K562 (cell line): Measurements from ENCODE around the gene TNPO3. TPM values are rescaled to one million over a fixed set of nuclear protein-coding genes. Genes with fewer than 3 reads are reported as not detected.

Experiments
- BCL6 ChIP-seq: fragments of 250-450 bp; sonication (Bioruptor Pico); IDR thresholded peaks from 2 replicates; pipeline ENCODE4 v1.4.0; 2020
- BMI1 ChIP-seq: fragments of 150-350 bp; IDR thresholded peaks from 2 replicates; pipeline ENCODE4 v1.6.1; 2014; ENCODE audit warnings: low read length
- CEBPB ChIP-seq: fragments of 450-650 bp; IDR thresholded peaks from 2 replicates; pipeline ENCODE4 v1.6.1; 2016; ENCODE audit warnings: missing genetic modification characterization, missing compliant biosample characterization
- CREB1 ChIP-seq, 2 experiments: sonication (generic) in 1 of 2; formaldehyde crosslinking in 1 of 2; IDR thresholded peaks; 2 replicates each; pipeline versions ENCODE4 v1.6.1 to v1.8.0; 2012 to 2022; ENCODE audit warnings: inconsistent platforms in 1 of 2, mild to moderate bottlenecking in 1 of 2, missing genetic modification reagents in 1 of 2, moderate library complexity in 1 of 2
- ERF ChIP-seq: fragments of 450-650 bp; formaldehyde crosslinking; IDR thresholded peaks from 2 replicates; pipeline ENCODE4 v1.4.0; 2020; ENCODE audit warnings: mild to moderate bottlenecking, mixed read lengths
- HDAC1 ChIP-seq, 2 experiments: fragments of 450-650 bp; IDR thresholded peaks; 2 replicates each; pipeline ENCODE4 v1.6.1; 2016 to 2017; ENCODE audit warnings: inconsistent platforms in 1 of 2, mild to moderate bottlenecking in 1 of 2, moderate library complexity in 1 of 2
- HDAC3 ChIP-seq: fragments of 450-650 bp; IDR thresholded peaks from 2 replicates; pipeline ENCODE4 v1.6.1; 2018; ENCODE audit warnings: borderline replicate concordance, mild to moderate bottlenecking, moderate library complexity; ENCODE audit not compliant: partially characterized antibody
- L3MBTL2 ChIP-seq: fragments of 450-650 bp; IDR thresholded peaks from 2 replicates; pipeline ENCODE4 v1.6.1; 2016; ENCODE audit warnings: mild to moderate bottlenecking, moderate library complexity
- MCM3 ChIP-seq: fragments of 450-650 bp; IDR thresholded peaks from 2 replicates; pipeline ENCODE4 v1.6.1; 2016
- NBN ChIP-seq: fragments of 450-650 bp; IDR thresholded peaks from 2 replicates; pipeline ENCODE4 v1.6.1; 2016; ENCODE audit warnings: low read depth, mild to moderate bottlenecking
- POLR2H ChIP-seq: IDR thresholded peaks from 2 replicates; pipeline ENCODE4 v1.6.1; 2016; ENCODE audit warnings: missing genetic modification characterization, low read depth, mild to moderate bottlenecking, control low read depth, missing compliant biosample characterization, moderate library complexity
- PTRF ChIP-seq: fragments of 450-650 bp; IDR thresholded peaks from 2 replicates; pipeline ENCODE4 v1.6.1; 2016; ENCODE audit warnings: mild to moderate bottlenecking, missing genetic modification characterization, missing compliant biosample characterization
- SIN3A ChIP-seq, 2 experiments: fragments of 150-350 bp in 1 of 2; IDR thresholded peaks; 2 replicates each; pipeline ENCODE4 v1.6.1; 2011 to 2016; ENCODE audit warnings: borderline replicate concordance in 2 of 2, low read depth in 2 of 2, low read length in 2 of 2, mild to moderate bottlenecking in 2 of 2, moderate library complexity in 2 of 2; ENCODE audit not compliant: control insufficient read depth in 1 of 2
- SUPT5H ChIP-seq: fragments of 450-650 bp; IDR thresholded peaks from 2 replicates; pipeline ENCODE4 v1.6.1; 2016
- TEAD2 ChIP-seq: fragments of 450-650 bp; IDR thresholded peaks from 2 replicates; pipeline ENCODE4 v1.6.1; 2016; ENCODE audit warnings: missing genetic modification characterization, control low read depth, missing compliant biosample characterization
- ZBTB33 ChIP-seq: sonication (generic); formaldehyde crosslinking; IDR thresholded peaks from 2 replicates; pipeline ENCODE4 v1.8.1; 2023; ENCODE audit warnings: mild to moderate bottlenecking, missing genetic modification reagents
- ZFP30 ChIP-seq: fragments of 250-450 bp; sonication (Bioruptor Pico); IDR thresholded peaks from 2 replicates; pipeline ENCODE4 v1.8.0; 2022; ENCODE audit warnings: moderate library complexity, mild to moderate bottlenecking, inconsistent platforms, borderline replicate concordance
- ZFX ChIP-seq: sonication (generic); formaldehyde crosslinking; IDR thresholded peaks from 2 replicates; pipeline ENCODE4 v1.8.0; 2022; ENCODE audit warnings: mild to moderate bottlenecking, missing genetic modification reagents, moderate library complexity
- ZNF311 ChIP-seq: fragments of 250-450 bp; sonication (Bioruptor Pico); IDR thresholded peaks from 2 replicates; pipeline ENCODE4 v1.4.0; 2020; ENCODE audit warnings: mild to moderate bottlenecking, moderate library complexity
- ZNF347 ChIP-seq: fragments of 450-650 bp; formaldehyde crosslinking; IDR thresholded peaks from 2 replicates; pipeline ENCODE4 v1.4.0; 2020; ENCODE audit warnings: low read depth, mild to moderate bottlenecking, moderate library complexity
- polyA plus RNA-seq, 8 experiments: library from polyadenylated mRNA; depleted of rRNA in 4 of 8; stranded (reverse) in 5 of 8; unstranded in 3 of 8; fragments of >200 nt; fragmentation: Nextera tagmentation in 2 of 8; fragmentation: Illumina TruSeq in 1 of 8; extraction: Ambion mirVana in 2 of 8; extraction: Trizol in 1 of 8; gene quantifications; 2 replicates each; pipeline versions ENCODE4 v1.2.1 to v1.2.3, GENCODE V29; 2011 to 2014; ENCODE audit warnings: inconsistent platforms in 1 of 8, missing spikeins in 1 of 8
- total RNA-seq, 7 experiments: library from RNA; depleted of rRNA in 6 of 7; stranded (reverse); fragments of >200 nt in 6 of 7; fragmentation: Illumina TruSeq in 2 of 7; extraction: Trizol in 2 of 7; gene quantifications; 2 replicates each; pipeline versions ENCODE4 v1.2.1 to v1.2.3, GENCODE V29; 2011 to 2021; ENCODE audit warnings: low replicate concordance in 1 of 7
- TF ChIP-seq, protein P1 (sequence below): fragments of 150-350 bp; IDR thresholded peaks from 2 replicates; pipeline ENCODE4 v1.6.1; 2014; ENCODE audit warnings: low read depth, mild to moderate bottlenecking, low read length, borderline replicate concordance
- TF ChIP-seq, protein P2 (sequence below): fragments of 450-650 bp; formaldehyde crosslinking; IDR thresholded peaks from 2 replicates; pipeline ENCODE4 v1.4.0; 2020; ENCODE audit warnings: mild to moderate bottlenecking, moderate library complexity

TNPO3 gene
- total and polyA plus RNA-seq, 9 of the 15 experiments (the other 6 are each of a cell fraction or from before 2014, with no cell fraction given), result 35.8 to 125 (median 110) TPM

GRCh38 chr7:129067943-129068548, 13.1 kb upstream of the TNPO3 start (continued):
- no peak for TF ChIP-seq CREB1 (IDR thresholded peaks at IDR 0.05)
- TF ChIP-seq CREB1 (CRISPR knock-in tag; IDR thresholded peaks at IDR 0.05), result no peak
- TF ChIP-seq, protein P1, sequence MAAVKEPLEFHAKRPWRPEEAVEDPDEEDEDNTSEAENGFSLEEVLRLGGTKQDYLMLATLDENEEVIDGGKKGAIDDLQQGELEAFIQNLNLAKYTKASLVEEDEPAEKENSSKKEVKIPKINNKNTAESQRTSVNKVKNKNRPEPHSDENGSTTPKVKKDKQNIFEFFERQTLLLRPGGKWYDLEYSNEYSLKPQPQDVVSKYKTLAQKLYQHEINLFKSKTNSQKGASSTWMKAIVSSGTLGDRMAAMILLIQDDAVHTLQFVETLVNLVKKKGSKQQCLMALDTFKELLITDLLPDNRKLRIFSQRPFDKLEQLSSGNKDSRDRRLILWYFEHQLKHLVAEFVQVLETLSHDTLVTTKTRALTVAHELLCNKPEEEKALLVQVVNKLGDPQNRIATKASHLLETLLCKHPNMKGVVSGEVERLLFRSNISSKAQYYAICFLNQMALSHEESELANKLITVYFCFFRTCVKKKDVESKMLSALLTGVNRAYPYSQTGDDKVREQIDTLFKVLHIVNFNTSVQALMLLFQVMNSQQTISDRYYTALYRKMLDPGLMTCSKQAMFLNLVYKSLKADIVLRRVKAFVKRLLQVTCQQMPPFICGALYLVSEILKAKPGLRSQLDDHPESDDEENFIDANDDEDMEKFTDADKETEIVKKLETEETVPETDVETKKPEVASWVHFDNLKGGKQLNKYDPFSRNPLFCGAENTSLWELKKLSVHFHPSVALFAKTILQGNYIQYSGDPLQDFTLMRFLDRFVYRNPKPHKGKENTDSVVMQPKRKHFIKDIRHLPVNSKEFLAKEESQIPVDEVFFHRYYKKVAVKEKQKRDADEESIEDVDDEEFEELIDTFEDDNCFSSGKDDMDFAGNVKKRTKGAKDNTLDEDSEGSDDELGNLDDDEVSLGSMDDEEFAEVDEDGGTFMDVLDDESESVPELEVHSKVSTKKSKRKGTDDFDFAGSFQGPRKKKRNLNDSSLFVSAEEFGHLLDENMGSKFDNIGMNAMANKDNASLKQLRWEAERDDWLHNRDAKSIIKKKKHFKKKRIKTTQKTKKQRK, result no peak
- TF ChIP-seq SIN3A (IDR thresholded peaks at IDR 0.05; ENCODE audit: borderline replicate concordance in 2 of 2, control insufficient read depth in 1 of 2, low read depth in 2 of 2, low read length in 2 of 2), result no peak
- no peak for TF ChIP-seq ZFX (CRISPR knock-in tag)
- no peak for TF ChIP-seq L3MBTL2
- TF ChIP-seq ZNF311 (CRISPR knock-in tag), result no peak
- TF ChIP-seq SUPT5H, result no peak
- TF ChIP-seq, protein P2, sequence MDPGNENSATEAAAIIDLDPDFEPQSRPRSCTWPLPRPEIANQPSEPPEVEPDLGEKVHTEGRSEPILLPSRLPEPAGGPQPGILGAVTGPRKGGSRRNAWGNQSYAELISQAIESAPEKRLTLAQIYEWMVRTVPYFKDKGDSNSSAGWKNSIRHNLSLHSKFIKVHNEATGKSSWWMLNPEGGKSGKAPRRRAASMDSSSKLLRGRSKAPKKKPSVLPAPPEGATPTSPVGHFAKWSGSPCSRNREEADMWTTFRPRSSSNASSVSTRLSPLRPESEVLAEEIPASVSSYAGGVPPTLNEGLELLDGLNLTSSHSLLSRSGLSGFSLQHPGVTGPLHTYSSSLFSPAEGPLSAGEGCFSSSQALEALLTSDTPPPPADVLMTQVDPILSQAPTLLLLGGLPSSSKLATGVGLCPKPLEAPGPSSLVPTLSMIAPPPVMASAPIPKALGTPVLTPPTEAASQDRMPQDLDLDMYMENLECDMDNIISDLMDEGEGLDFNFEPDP (CRISPR knock-in tag), result no peak
- TF ChIP-seq ZFP30, result no peak
- peak in 1 of 2 experiments; percentile 70; a peak in 2 of 4 replicates for TF ChIP-seq HDAC1 (IDR thresholded peaks at IDR 0.05)
- no peak for TF ChIP-seq HDAC3
- TF ChIP-seq MCM3, result no peak
- TF ChIP-seq CEBPB (tag), result no peak
- TF ChIP-seq BCL6 (CRISPR knock-in tag), result no peak
- TF ChIP-seq BMI1, result no peak
- no peak for TF ChIP-seq POLR2H (tag)
- TF ChIP-seq ZNF347 (CRISPR knock-in tag), result no peak
- TF ChIP-seq ZBTB33 (CRISPR knock-in tag), result 0 out of 2 replicates have a peak, but pooled peaks have one; percentile 23
- no peak for TF ChIP-seq TEAD2 (tag)
- no peak for TF ChIP-seq NBN
- no peak for TF ChIP-seq PTRF (tag)
- TF ChIP-seq ERF (CRISPR knock-in tag), result no peak
